HepG2 (cell line): ENCODE data around the gene TGDS. TPM values are rescaled to one million over a fixed set of nuclear protein-coding genes. Genes with fewer than 3 reads are reported as not detected.

Experiments used
- ATAC-seq: fragments of 200-7000 bp; cut with Tn5 transposase; 3 replicates; pipeline ENCODE4 v1.9.1; 2020; ENCODE audit warnings: mild to moderate bottlenecking, moderate library complexity
- BruUV-seq: library from RNA; stranded (reverse); fragments of 400-500 nt; replicated peaks from 2 replicates; lab custom pipeline; 2021; lab: Mats Ljungman, UMichigan
- CTCF ChIA-PET: fragments of 300-600 bp; formaldehyde crosslinking; extraction: SDS; loops from one replicate; lab custom pipeline; 2021; ENCODE audit warnings: low total read pairs, inconsistent platforms, low intra/inter-chr PET ratio; lab: Yijun Ruan, JAX
- POLR2A ChIA-PET: fragments of 350-600 bp; sonication (Branson Sonifier 250); formaldehyde crosslinking; loops from one replicate; lab custom pipeline; 2020; ENCODE audit warnings: antibody characterized with exemption, inconsistent platforms; lab: Yijun Ruan, JAX
- DNase-seq: peaks from one replicate; pipeline ENCODE4 v3.0.0-alpha.2; 2015; ENCODE audit warnings: low spot score
- FAIRE-seq: peaks from 3 replicates; lab custom pipeline; 2011; peaks lifted over from hg19 to GRCh38; lab: Jason Lieb, UNC
- H2AFZ ChIP-seq: one replicate; pipeline ENCODE4 v1.6.1; 2011; ENCODE audit warnings: low read length, inconsistent platforms
- H3K27ac ChIP-seq: fragments of 300-600 bp; 3 replicates; pipeline ENCODE4 v1.8.0; 2011; ENCODE audit warnings: mixed run types, mild to moderate bottlenecking, mixed read lengths, low read length, inconsistent platforms; ENCODE audit not compliant: insufficient read depth; ENCODE audit errors: extremely low read length
- H3K27me3 ChIP-seq, 2 experiments: fragments of 200-600 bp in 1 of 2; 2 replicates in 1 of 2; 3 replicates in 1 of 2; pipeline versions ENCODE4 v1.6.0 to v1.8.0; 2011; ENCODE audit warnings: low read length in 2 of 2, mild to moderate bottlenecking in 2 of 2, moderate library complexity in 2 of 2, inconsistent platforms in 1 of 2; ENCODE audit not compliant: insufficient read depth in 2 of 2, control insufficient read depth in 1 of 2
- H3K36me3 ChIP-seq, 2 experiments: fragments of 200-600 bp in 1 of 2; replicated peaks in 1 of 2; 2 replicates in 1 of 2; 3 replicates in 1 of 2; pipeline versions ENCODE4 v1.5.1 to v1.8.0; 2011; ENCODE audit warnings: low read length in 2 of 2, inconsistent platforms in 1 of 2; ENCODE audit not compliant: insufficient read depth in 2 of 2, control insufficient read depth in 1 of 2
- H3K4me1 ChIP-seq: 2 replicates; pipeline ENCODE4 v1.5.1; 2012; ENCODE audit warnings: low read length, inconsistent platforms; ENCODE audit not compliant: insufficient read depth
- H3K4me2 ChIP-seq: 2 replicates; pipeline ENCODE4 v1.6.0; 2011; ENCODE audit warnings: low read depth, low read length, inconsistent platforms
- H3K4me3 ChIP-seq, 3 experiments: fragments of 200-600 bp in 1 of 3; sonication (generic), shearing (Covaris generic) in 1 of 3; replicated peaks in 1 of 3; 2 replicates each; pipeline ENCODE4 v1.5.1; 2011 to 2016; ENCODE audit warnings: low read length in 3 of 3, inconsistent platforms in 2 of 3, low read depth in 2 of 3, mild to moderate bottlenecking in 2 of 3, control low read depth in 1 of 3, mixed read lengths in 1 of 3; ENCODE audit not compliant: insufficient read depth in 1 of 3
- H3K79me2 ChIP-seq: one replicate; pipeline ENCODE4 v1.6.1; 2011; ENCODE audit warnings: low read length, inconsistent platforms; ENCODE audit not compliant: insufficient read depth
- H3K9ac ChIP-seq: 2 replicates; pipeline ENCODE4 v1.6.0; 2011; ENCODE audit warnings: mild to moderate bottlenecking, low read depth, low read length, inconsistent platforms; ENCODE audit not compliant: insufficient read depth
- H3K9me3 ChIP-seq: 2 replicates; pipeline ENCODE4 v1.5.1; 2012; ENCODE audit warnings: mild to moderate bottlenecking, low read length
- H4K20me1 ChIP-seq: 2 replicates; pipeline ENCODE4 v1.6.0; 2011; ENCODE audit warnings: inconsistent platforms, mild to moderate bottlenecking, low read length, moderate library complexity; ENCODE audit not compliant: insufficient read depth
- HIVEP1 ChIP-seq: sonication (generic); formaldehyde crosslinking; IDR thresholded peaks from 2 replicates; pipeline ENCODE4 v1.4.0; 2020; ENCODE audit warnings: mild to moderate bottlenecking, missing genetic modification reagents
- RBFOX2 ChIP-seq: fragments of 200-400 bp; formaldehyde crosslinking; IDR thresholded peaks from 2 replicates; pipeline ENCODE4 v1.6.1; 2017; ENCODE audit warnings: low read depth, mild to moderate bottlenecking, low read length
- TBP ChIP-seq: sonication (generic); formaldehyde crosslinking; IDR thresholded peaks from 2 replicates; pipeline ENCODE4 v1.5.0; 2020; ENCODE audit warnings: missing genetic modification reagents
- ZFP82 ChIP-seq: sonication (generic); formaldehyde crosslinking; IDR thresholded peaks from 2 replicates; pipeline ENCODE4 v1.5.1; 2020; ENCODE audit warnings: mild to moderate bottlenecking, missing genetic modification reagents, borderline replicate concordance
- ZFX ChIP-seq: sonication (generic); formaldehyde crosslinking; IDR thresholded peaks from 2 replicates; pipeline ENCODE4 v1.4.0; 2020; ENCODE audit warnings: mild to moderate bottlenecking, low read depth, missing genetic modification reagents, moderate library complexity
- ZNF644 ChIP-seq: IDR thresholded peaks from 2 replicates; pipeline ENCODE4 v1.6.1; 2016; ENCODE audit warnings: low read depth
- WGBS: methylation state at CpG from one replicate; pipeline ENCODE4 v1.1.6; 2017; ENCODE audit warnings: low lambda C conversion rate; 5-methylcytosine and 5-hydroxymethylcytosine counted together
- in situ Hi-C: cut with HindIII; loops from 2 replicates; pipeline ENCODE4 v1.10.0; 2017; ENCODE audit warnings: low pct_unique_long_range_greater_than_20kb; ENCODE audit not compliant: extremely low pct_ligation_motif_present
- intact Hi-C: fragments of 100-400 bp; cut with micrococcal nuclease; formaldehyde crosslinking; loops from one replicate; pipeline ENCODE4 v1.10.0; 2022; ENCODE audit not compliant: unreplicated experiment
- polyA plus RNA-seq, 8 experiments: library from polyadenylated mRNA; depleted of rRNA in 3 of 8; stranded (reverse) in 7 of 8; unstranded in 1 of 8; fragments of >200 nt; fragmentation: Illumina TruSeq in 4 of 8; extraction: Trizol in 4 of 8; gene quantifications; 2 replicates each; pipeline versions ENCODE4 v1.2.1 to v1.2.3, GENCODE V29; 2011 to 2016; ENCODE audit warnings: low read depth in 4 of 8, missing spikeins in 1 of 8, mixed read lengths in 1 of 8; ENCODE audit not compliant: insufficient read depth in 1 of 8
- total RNA-seq, 5 experiments: library from RNA; depleted of rRNA; stranded (reverse); fragments of >200 nt; fragmentation: Illumina TruSeq; extraction: Trizol; gene quantifications; 2 replicates each; pipeline ENCODE4 v1.2.3, GENCODE V29; 2016; ENCODE audit warnings: low read depth in 1 of 5
- TF ChIP-seq, protein P1 (sequence below): sonication (generic); formaldehyde crosslinking; IDR thresholded peaks from 2 replicates; pipeline ENCODE4 v1.4.0; 2020; ENCODE audit warnings: missing genetic modification reagents, borderline replicate concordance
- TF ChIP-seq, protein P2 (sequence below): sonication (generic); formaldehyde crosslinking; IDR thresholded peaks from 2 replicates; pipeline ENCODE4 v1.4.0; 2020; ENCODE audit warnings: low read depth, missing genetic modification reagents
- TF ChIP-seq, protein P3 (sequence below), 2 experiments: sonication (generic) in 1 of 2; formaldehyde crosslinking in 1 of 2; IDR thresholded peaks; 2 replicates each; pipeline versions ENCODE4 v1.4.0 to v1.6.1; 2018 to 2020; ENCODE audit warnings: missing genetic modification reagents in 2 of 2, borderline replicate concordance in 1 of 2, low read depth in 1 of 2, mild to moderate bottlenecking in 1 of 2, missing biosample characterization in 1 of 2
- TF ChIP-seq, protein P4 (sequence below): IDR thresholded peaks from 2 replicates; pipeline ENCODE4 v1.6.1; 2016; ENCODE audit warnings: mild to moderate bottlenecking

Gene TGDS
- total and polyA plus RNA-seq, 2 of the 13 experiments (the other 11 are each of a cell fraction or from before 2014, with no cell fraction given): 15.5 to 17.9 TPM

DNA sequence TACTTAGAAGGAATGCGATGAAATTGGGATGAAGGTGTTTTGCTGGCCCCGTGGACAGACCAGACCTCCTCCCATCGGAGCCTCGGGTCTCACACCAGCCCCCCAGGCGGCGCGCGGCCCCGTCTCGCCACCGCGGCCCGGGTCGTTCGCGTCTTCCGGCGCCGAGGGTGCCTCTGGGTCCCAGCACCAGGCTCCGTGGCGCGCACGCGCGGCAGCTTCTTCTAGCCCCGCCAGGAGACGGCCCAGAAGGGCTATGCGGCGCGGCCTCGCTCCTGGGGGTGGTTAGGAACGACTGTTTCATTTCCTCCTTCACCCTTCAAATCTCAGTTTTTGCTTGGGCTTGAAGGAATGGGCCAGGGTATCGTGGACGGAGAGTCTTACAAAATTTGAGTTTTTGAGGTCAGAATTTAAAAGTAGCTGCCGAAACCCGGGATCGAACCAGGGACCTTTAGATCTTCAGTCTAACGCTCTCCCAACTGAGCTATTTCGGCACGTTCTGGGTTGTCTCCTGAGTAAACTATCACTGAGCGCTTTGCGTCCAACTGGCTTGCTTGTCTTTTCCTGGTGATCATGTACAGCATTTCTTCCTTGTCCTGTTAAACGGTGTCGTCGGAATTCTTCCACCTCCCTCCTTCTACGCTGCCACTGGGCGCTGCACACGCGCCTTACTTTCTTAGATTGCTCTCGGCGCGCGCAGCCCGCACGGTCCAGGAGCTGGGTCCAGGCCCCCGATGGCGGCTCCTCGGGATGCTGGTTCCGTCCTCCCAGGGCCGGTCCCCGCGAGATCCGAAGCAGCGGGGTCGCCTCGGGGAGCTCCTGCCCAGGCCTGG lies 46.5 kb downstream of the TGDS start:
- ChIA-PET CTCF (no interaction called here), POLR2A (interaction anchor here (1.1 to 2.4 kb wide), 3 partner anchors 47 to 586 kb away, joined by 3 to 22 read pairs (median 5); partner anchors contain the start of gene TGDS)
- intact Hi-C loops (loop anchor here (1.0 to 5.0 kb wide), 2 partner anchors 47 to 112 kb away; partner anchors contain the start of gene TGDS), in situ Hi-C loops (no loop called here)
- Histone ChIP-seq H4K20me1 (no peaks in the 10 kb centered on the region), H3K4me2 (peak overlapping the region; percentile 93), H3K4me1 (peaks cover 33% of the 10 kb centered on the region), H3K27ac (peak overlapping the region; percentile 74), H3K27me3 (no peaks in the 10 kb centered on the region), H3K36me3 (no peaks in the 10 kb centered on the region), H3K4me3 (peak overlapping the region; percentile 72 to 92 (median 83)), H3K79me2 (no peaks in the 10 kb centered on the region), H3K9me3 (0 out of 2 replicates have a peak, but pooled peaks cover 7% of the 10 kb centered on the region), H3K9ac (peak overlapping the region; percentile 72), H2AFZ (peak overlapping the region; percentile 79)
- FAIRE-seq (peak; percentile 84), DNase-seq (peak; percentile 81), ATAC-seq (peak; percentile 90)
- no TSS peak for BruUV-seq
- 2% methylated on average over 46 of the region's 66 CpGs for WGBS
- TF ChIP-seq, protein P1, sequence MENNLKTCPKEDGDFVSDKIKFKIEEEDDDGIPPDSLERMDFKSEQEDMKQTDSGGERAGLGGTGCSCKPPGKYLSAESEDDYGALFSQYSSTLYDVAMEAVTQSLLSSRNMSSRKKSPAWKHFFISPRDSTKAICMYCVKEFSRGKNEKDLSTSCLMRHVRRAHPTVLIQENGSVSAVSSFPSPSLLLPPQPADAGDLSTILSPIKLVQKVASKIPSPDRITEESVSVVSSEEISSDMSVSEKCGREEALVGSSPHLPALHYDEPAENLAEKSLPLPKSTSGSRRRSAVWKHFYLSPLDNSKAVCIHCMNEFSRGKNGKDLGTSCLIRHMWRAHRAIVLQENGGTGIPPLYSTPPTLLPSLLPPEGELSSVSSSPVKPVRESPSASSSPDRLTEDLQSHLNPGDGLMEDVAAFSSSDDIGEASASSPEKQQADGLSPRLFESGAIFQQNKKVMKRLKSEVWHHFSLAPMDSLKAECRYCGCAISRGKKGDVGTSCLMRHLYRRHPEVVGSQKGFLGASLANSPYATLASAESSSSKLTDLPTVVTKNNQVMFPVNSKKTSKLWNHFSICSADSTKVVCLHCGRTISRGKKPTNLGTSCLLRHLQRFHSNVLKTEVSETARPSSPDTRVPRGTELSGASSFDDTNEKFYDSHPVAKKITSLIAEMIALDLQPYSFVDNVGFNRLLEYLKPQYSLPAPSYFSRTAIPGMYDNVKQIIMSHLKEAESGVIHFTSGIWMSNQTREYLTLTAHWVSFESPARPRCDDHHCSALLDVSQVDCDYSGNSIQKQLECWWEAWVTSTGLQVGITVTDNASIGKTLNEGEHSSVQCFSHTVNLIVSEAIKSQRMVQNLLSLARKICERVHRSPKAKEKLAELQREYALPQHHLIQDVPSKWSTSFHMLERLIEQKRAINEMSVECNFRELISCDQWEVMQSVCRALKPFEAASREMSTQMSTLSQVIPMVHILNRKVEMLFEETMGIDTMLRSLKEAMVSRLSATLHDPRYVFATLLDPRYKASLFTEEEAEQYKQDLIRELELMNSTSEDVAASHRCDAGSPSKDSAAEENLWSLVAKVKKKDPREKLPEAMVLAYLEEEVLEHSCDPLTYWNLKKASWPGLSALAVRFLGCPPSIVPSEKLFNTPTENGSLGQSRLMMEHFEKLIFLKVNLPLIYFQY (CRISPR knock-in tag): peak; percentile 28
- TF ChIP-seq, protein P2, sequence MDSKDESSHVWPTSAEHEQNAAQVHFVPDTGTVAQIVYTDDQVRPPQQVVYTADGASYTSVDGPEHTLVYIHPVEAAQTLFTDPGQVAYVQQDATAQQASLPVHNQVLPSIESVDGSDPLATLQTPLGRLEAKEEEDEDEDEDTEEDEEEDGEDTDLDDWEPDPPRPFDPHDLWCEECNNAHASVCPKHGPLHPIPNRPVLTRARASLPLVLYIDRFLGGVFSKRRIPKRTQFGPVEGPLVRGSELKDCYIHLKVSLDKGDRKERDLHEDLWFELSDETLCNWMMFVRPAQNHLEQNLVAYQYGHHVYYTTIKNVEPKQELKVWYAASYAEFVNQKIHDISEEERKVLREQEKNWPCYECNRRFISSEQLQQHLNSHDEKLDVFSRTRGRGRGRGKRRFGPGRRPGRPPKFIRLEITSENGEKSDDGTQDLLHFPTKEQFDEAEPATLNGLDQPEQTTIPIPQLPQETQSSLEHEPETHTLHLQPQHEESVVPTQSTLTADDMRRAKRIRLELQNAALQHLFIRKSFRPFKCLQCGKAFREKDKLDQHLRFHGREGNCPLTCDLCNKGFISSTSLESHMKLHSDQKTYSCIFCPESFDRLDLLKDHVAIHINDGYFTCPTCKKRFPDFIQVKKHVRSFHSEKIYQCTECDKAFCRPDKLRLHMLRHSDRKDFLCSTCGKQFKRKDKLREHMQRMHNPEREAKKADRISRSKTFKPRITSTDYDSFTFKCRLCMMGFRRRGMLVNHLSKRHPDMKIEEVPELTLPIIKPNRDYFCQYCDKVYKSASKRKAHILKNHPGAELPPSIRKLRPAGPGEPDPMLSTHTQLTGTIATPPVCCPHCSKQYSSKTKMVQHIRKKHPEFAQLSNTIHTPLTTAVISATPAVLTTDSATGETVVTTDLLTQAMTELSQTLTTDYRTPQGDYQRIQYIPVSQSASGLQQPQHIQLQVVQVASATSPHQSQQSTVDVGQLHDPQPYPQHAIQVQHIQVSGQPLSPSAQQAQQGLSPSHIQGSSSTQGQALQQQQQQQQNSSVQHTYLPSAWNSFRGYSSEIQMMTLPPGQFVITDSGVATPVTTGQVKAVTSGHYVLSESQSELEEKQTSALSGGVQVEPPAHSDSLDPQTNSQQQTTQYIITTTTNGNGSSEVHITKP: peak; percentile 17
- TF ChIP-seq ZFP82 (CRISPR knock-in tag) (peak; percentile 72; the same call in 1 of the 2 replicates), ZNF644 (CRISPR knock-in tag) (peak; percentile 19; the same call in 1 of the 2 replicates), RBFOX2 (peak; percentile 79), HIVEP1 (peak; percentile 73; the same call in 1 of the 2 replicates), ZFX (CRISPR knock-in tag) (peak; percentile 1; the same call in 1 of the 2 replicates), TBP (CRISPR knock-in tag) (0 out of 2 replicates have a peak, but pooled peaks have one; percentile 21)
- TF ChIP-seq, protein P3, sequence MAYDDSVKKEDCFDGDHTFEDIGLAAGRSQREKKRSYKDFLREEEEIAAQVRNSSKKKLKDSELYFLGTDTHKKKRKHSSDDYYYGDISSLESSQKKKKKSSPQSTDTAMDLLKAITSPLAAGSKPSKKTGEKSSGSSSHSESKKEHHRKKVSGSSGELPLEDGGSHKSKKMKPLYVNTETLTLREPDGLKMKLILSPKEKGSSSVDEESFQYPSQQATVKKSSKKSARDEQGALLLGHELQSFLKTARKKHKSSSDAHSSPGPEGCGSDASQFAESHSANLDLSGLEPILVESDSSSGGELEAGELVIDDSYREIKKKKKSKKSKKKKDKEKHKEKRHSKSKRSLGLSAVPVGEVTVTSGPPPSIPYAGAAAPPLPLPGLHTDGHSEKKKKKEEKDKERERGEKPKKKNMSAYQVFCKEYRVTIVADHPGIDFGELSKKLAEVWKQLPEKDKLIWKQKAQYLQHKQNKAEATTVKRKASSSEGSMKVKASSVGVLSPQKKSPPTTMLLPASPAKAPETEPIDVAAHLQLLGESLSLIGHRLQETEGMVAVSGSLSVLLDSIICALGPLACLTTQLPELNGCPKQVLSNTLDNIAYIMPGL (CRISPR knock-in tag; IDR thresholded peaks at IDR 0.05; ENCODE audit: borderline replicate concordance in 1 of 2, low read depth in 1 of 2): peak; percentile 98 to 99
- TF ChIP-seq, protein P4, sequence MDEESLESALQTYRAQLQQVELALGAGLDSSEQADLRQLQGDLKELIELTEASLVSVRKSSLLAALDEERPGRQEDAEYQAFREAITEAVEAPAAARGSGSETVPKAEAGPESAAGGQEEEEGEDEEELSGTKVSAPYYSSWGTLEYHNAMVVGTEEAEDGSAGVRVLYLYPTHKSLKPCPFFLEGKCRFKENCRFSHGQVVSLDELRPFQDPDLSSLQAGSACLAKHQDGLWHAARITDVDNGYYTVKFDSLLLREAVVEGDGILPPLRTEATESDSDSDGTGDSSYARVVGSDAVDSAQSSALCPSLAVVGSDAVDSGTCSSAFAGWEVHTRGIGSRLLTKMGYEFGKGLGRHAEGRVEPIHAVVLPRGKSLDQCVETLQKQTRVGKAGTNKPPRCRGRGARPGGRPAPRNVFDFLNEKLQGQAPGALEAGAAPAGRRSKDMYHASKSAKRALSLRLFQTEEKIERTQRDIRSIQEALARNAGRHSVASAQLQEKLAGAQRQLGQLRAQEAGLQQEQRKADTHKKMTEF (CRISPR knock-in tag): peak; percentile 89
